Right lobe of liver (tissue), 6 donors: ENCODE measurements around the gene KLK10. TPM values are rescaled to one million over a fixed set of nuclear protein-coding genes. Genes with fewer than 3 reads are reported as not detected.
A peak's percentile ranks its signal among the peaks of the same experiment; 100 is the strongest.

Experiments used
- ATAC-seq, 4 donors: fragments of 200-7000 bp; cut with Tn5 transposase; one replicate each; pipeline ENCODE4 v1.9.1; 2020; ENCODE audit warnings: mild to moderate bottlenecking in 4 of 4, moderate library complexity in 4 of 4
- DNase-seq, 3 donors: peaks; one replicate each; pipeline ENCODE4 v3.0.0-alpha.2; 2020
- H3K27ac ChIP-seq, 3 donors: fragments of 200-600 bp; one replicate each; pipeline ENCODE4 v1.8.0; 2022
- H3K27me3 ChIP-seq, 2 donors: fragments of 200-600 bp; one replicate each; pipeline ENCODE4 v1.8.0; 2022
- H3K36me3 ChIP-seq, 4 donors: fragments of 200-600 bp; sonication (generic) in 1 of 4; one replicate each; pipeline versions ENCODE4 v1.5.1 to v1.8.0; 2017 to 2022; ENCODE audit warnings: control low read depth in 1 of 4
- H3K4me1 ChIP-seq, 4 donors: fragments of 200-600 bp; sonication (generic) in 1 of 4; one replicate each; pipeline versions ENCODE4 v1.5.1 to v1.8.0; 2017 to 2022; ENCODE audit warnings: control low read depth in 1 of 4
- H3K4me3 ChIP-seq, 3 donors: fragments of 200-600 bp; one replicate each; pipeline ENCODE4 v1.8.0; 2022
- H3K9me3 ChIP-seq, 4 donors: fragments of 200-600 bp; sonication (generic) in 1 of 4; one replicate each; pipeline versions ENCODE4 v1.5.1 to v1.8.0; 2017 to 2022; ENCODE audit warnings: control low read depth in 1 of 4
- POLR2A ChIP-seq: fragments of 450-650 bp; IDR thresholded peaks from one replicate; pipeline ENCODE4 v1.6.1; 2017; ENCODE audit warnings: antibody characterized with exemption, mild to moderate bottlenecking
- WGBS: methylation state at CpG from one replicate; pipeline ENCODE4 v1.1.6; 2018; ENCODE audit warnings: low coverage, low lambda C conversion rate; ENCODE audit not compliant: insufficient coverage; ENCODE audit errors: missing lambda C conversion rate; 5-methylcytosine and 5-hydroxymethylcytosine counted together
- intact Hi-C, 2 donors: fragments of 100-400 bp; cut with DNase I; formaldehyde crosslinking; loops; one replicate each; pipeline versions ENCODE4 v1.11.2 to v1.14.1; 2022
- total RNA-seq, 6 experiments: library from RNA; depleted of rRNA in 2 of 6; stranded (reverse); fragments of >200 nt in 2 of 6; fragmentation: NEBNext Ultra II Directional in 3 of 6; extraction: Animal tissue kit (Norgen Biotek cat#: 25700) in 3 of 6; gene quantifications; one replicate each; pipeline versions ENCODE4 v1.1.0 to v1.2.4, GENCODE V29; 2016 to 2023
- TF ChIP-seq, protein P1 (sequence below), 4 donors: fragments of 200-600 bp in 3 of 4; fragments of 450-650 bp in 1 of 4; IDR thresholded peaks; one replicate each; pipeline versions ENCODE4 v1.5.1 to v1.8.0; 2016 to 2022; ENCODE audit warnings: antibody characterized with exemption in 4 of 4, mild to moderate bottlenecking in 2 of 4
- donor health status: DM: no; HTN: yes; CAD: no.
- donor health status: DM: no; HTN: no; CAD: no.
- donor health status: DM: no; HTN: no; CAD: no.
- donor health status: DM: no; HTN: yes; CAD: no.
- donor health status: DM: no; HTN: yes; CAD: no.

KLK10 gene
- total RNA-seq, 6 experiments from 2014 or later: 0.13 to 0.43 TPM; not detected in 4

DNA sequence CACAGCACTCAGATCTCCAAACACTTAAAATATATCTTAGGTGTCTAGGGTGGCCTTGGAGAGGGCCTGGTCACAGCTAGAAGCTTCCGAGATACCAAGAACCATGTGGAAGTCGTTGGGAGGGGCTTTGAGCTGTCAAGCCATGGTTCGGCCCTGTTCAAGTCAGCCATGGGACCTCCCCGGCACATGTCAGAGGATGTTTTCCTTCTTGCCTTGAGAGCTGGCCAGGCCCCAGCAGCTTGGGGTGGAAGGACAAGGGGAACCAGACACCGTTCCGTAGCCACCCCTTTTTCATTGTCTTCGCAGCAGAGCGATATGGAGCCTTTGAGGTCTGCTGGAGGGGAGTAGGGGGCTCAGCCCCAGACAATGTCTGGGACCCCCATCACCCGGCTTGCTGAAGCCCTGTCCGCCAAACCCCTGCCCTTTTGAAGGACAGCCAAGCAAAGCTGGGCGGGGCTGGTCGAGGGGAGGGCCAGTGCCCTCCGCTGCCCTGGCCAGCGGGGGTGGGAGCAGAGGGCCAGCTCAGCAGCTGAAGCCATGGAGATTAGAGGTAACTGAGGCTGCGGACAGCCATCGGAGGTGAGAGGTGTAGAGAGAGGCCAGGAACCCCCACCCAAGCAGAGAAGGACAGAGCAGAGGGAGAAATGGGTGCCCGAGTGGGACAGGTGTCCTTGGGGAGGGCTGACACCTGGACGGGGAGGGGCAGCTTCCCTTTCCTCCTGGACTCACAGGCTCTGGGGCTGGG, 6.5 kb upstream of the KLK10 start:
- no peak for ATAC-seq

DNA sequence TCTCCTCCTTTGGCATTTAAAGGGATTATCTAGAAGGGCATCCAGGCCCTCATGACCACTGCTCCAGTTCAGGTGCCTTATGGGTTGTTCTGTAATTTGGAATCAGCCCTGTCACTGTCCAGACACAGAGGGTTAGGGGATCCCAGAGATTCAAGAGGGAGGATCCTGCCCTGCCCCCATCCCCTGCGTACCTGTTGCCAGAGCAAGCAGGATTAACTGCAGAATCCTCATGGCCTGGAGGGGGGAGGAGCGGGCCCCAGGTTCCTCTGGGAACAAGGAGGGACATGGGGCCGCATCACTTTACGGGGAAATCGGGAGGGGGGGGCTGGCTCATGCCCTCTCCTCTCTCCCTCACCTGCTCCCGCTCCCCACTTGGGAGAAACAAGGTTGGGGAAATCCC, 5.9 kb upstream of the KLK10 start:
- Histone ChIP-seq H3K4me3 (no peak overlapping the region), H3K36me3 (no peaks in the 10 kb centered on the region), H3K4me1 (no peaks in the 10 kb centered on the region), H3K27ac (no peak overlapping the region), H3K9me3 (no peaks in the 10 kb centered on the region), H3K27me3 (no peaks in the 10 kb centered on the region)
- DNase-seq (peak in 1 of 3 donors; percentile 12), ATAC-seq (no peak)
- TF ChIP-seq, protein P1, sequence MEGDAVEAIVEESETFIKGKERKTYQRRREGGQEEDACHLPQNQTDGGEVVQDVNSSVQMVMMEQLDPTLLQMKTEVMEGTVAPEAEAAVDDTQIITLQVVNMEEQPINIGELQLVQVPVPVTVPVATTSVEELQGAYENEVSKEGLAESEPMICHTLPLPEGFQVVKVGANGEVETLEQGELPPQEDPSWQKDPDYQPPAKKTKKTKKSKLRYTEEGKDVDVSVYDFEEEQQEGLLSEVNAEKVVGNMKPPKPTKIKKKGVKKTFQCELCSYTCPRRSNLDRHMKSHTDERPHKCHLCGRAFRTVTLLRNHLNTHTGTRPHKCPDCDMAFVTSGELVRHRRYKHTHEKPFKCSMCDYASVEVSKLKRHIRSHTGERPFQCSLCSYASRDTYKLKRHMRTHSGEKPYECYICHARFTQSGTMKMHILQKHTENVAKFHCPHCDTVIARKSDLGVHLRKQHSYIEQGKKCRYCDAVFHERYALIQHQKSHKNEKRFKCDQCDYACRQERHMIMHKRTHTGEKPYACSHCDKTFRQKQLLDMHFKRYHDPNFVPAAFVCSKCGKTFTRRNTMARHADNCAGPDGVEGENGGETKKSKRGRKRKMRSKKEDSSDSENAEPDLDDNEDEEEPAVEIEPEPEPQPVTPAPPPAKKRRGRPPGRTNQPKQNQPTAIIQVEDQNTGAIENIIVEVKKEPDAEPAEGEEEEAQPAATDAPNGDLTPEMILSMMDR (IDR thresholded peaks at IDR 0.05): no peak
- TF ChIP-seq POLR2A: no peak
- WGBS: 67% methylated on average over 1 of the region's 6 CpGs
- intact Hi-C loops: no loop called here

More for the DNA sequence above, 6.5 kb upstream of the KLK10 start:
- no peak for TF ChIP-seq POLR2A
- TF ChIP-seq, protein P1 (IDR thresholded peaks at IDR 0.05): no peak
- Histone ChIP-seq H3K4me3 (no peak overlapping the region), H3K36me3 (no peaks in the 10 kb centered on the region), H3K27ac (no peak overlapping the region), H3K4me1 (no peaks in the 10 kb centered on the region), H3K27me3 (no peaks in the 10 kb centered on the region), H3K9me3 (no peaks in the 10 kb centered on the region)
- WGBS: 49% methylated on average over 6 of the region's 18 CpGs
- intact Hi-C loops: no loop called here
- DNase-seq: peak in 1 of 3 donors; percentile 33

DNA sequence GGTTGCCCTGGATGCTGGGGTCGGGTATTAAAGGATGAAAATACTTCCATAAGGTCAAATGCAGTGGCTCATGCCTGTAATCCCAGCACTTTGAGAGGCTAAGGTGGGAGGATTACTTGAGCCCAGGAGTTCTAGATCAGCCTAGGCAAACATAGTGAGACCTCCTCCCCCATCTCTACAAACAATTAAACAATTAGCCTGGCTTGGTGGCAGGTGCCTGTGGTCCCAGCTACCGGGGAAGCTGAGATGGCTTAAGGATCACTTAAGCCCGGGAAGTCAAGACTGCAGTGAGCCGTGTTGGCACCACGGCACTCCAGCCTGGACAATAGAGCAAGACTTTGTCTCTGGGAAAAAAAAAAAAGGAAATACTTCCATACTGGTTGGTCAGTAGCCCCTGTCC, 5.4 kb upstream of the KLK10 start:
- ATAC-seq (no peak), DNase-seq (no peak)
- Histone ChIP-seq H3K27me3 (no peaks in the 10 kb centered on the region), H3K4me1 (no peaks in the 10 kb centered on the region), H3K36me3 (no peaks in the 10 kb centered on the region), H3K9me3 (no peaks in the 10 kb centered on the region), H3K27ac (no peak overlapping the region), H3K4me3 (no peak overlapping the region)
- intact Hi-C loops: no loop called here
- 28% methylated on average over 3 of the region's 5 CpGs for WGBS
- TF ChIP-seq POLR2A: no peak
- TF ChIP-seq, protein P1 (IDR thresholded peaks at IDR 0.05): no peak

DNA sequence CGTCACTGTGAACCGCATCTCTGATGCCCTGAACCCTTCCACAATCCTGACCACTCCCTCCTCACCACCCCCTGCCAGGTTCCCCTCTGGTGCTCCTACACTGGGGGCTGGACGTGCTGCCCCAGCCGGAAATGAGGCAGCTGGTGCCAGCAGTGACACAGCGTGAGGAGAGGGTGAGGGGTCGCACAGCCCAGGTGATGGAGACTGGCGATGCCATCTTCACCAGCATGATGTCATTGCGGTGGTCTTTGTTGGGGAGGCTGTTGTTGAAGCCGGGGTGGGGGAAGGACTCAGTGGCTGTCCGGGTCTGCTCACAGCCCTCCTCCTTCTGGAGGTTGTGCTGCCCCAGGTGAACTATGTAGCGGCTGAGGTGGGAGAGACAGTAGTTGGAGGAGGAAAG, 4.4 kb upstream of the KLK10 start:
- intact Hi-C loops: no loop called here
- DNase-seq (no peak), ATAC-seq (no peak)
- WGBS: 26% methylated on average over 8 of the region's 11 CpGs
- H3K27me3 ChIP-seq: no peaks in the 10 kb centered on the region
- TF ChIP-seq, protein P1 (IDR thresholded peaks at IDR 0.05): no peak
- no peak for TF ChIP-seq POLR2A
- no peaks in the 10 kb centered on the region for H3K9me3 ChIP-seq
- no peaks in the 10 kb centered on the region for H3K36me3 ChIP-seq
- no peak overlapping the region for H3K27ac ChIP-seq
- no peak overlapping the region for H3K4me3 ChIP-seq
- H3K4me1 ChIP-seq: no peaks in the 10 kb centered on the region
